Ovary (tissue), 9 donors: ENCODE data around the gene ZNF362. TPM values are rescaled to one million over a fixed set of nuclear protein-coding genes. Genes with fewer than 3 reads are reported as not detected.

ENCODE experiments used
- DNase-seq, 5 donors: peaks; one replicate each; pipeline ENCODE4 v3.0.0-alpha.2; 2019 to 2020
- H3K27ac ChIP-seq, 2 donors: fragments of 200-600 bp; one replicate each; pipeline versions ENCODE4 v1.5.1 to v1.8.0; 2019 to 2022
- H3K27me3 ChIP-seq: fragments of 200-600 bp; one replicate; pipeline ENCODE4 v1.8.0; 2022
- H3K36me3 ChIP-seq: fragments of 200-600 bp; sonication (generic); one replicate; pipeline ENCODE4 v1.5.1; 2019
- H3K4me1 ChIP-seq: one replicate; pipeline ENCODE4 v1.8.1; 2013; ENCODE audit warnings: mild to moderate bottlenecking, moderate library complexity; ENCODE audit not compliant: insufficient read depth
- H3K4me3 ChIP-seq: fragments of 200-600 bp; sonication (generic); one replicate; pipeline ENCODE4 v1.5.1; 2017
- H3K9me3 ChIP-seq, 2 donors: fragments of 200-600 bp in 1 of 2; sonication (generic) in 1 of 2; one replicate each; pipeline versions ENCODE4 v1.5.1 to v1.8.1; 2013 to 2019; ENCODE audit warnings: mild to moderate bottlenecking in 1 of 2, moderate library complexity in 1 of 2
- CTCF ChIP-seq, 3 donors: fragments of 450-650 bp in 2 of 3; fragments of 200-600 bp in 1 of 3; IDR thresholded peaks; one replicate each; pipeline versions ENCODE4 v1.5.1 to v1.8.0; 2016 to 2022; ENCODE audit warnings: antibody characterized with exemption in 3 of 3, mild to moderate bottlenecking in 1 of 3
- EP300 ChIP-seq: sonication (generic); formaldehyde crosslinking; IDR thresholded peaks from one replicate; pipeline ENCODE4 v1.6.1; 2017; ENCODE audit warnings: antibody characterized with exemption
- POLR2A ChIP-seq: fragments of 450-650 bp; IDR thresholded peaks from one replicate; pipeline ENCODE4 v1.6.1; 2017; ENCODE audit warnings: antibody characterized with exemption, mild to moderate bottlenecking, moderate library complexity
- WGBS, 3 donors: extraction: QIAGEN DNeasy Blood & Tissue Kit in 1 of 3; methylation state at CpG; one replicate each; pipeline versions ENCODE4 v1.1.5 to v1.1.7; 2013 to 2017; 5-methylcytosine and 5-hydroxymethylcytosine counted together
- intact Hi-C, 4 donors: fragments of 100-400 bp; cut with DNase I; formaldehyde crosslinking; loops; one replicate each; pipeline versions ENCODE4 v1.11.0 to v1.15.1; 2022 to 2023
- polyA plus RNA-seq, 2 donors: library from polyadenylated mRNA; stranded (reverse); fragments of 200-250 nt in 1 of 2; fragments of 350-450 nt in 1 of 2; fragmentation: Illumina TruSeq in 1 of 2; extraction: RNeasy Lipid Tissue Mini Kit (QIAGEN cat#74804) in 1 of 2; gene quantifications; one replicate each; pipeline ENCODE4 v1.2.3, GENCODE V29; 2013 to 2014
- total RNA-seq, 7 donors: library from RNA; depleted of rRNA in 2 of 7; stranded (reverse); fragments of >200 nt in 2 of 7; fragmentation: NEBNext Ultra II Directional in 3 of 7; extraction: Animal tissue kit (Norgen Biotek cat#: 25700) in 3 of 7; gene quantifications; one replicate each; pipeline versions ENCODE4 v1.1.0 to v1.2.4, GENCODE V29; 2016 to 2023
- donor health status: DM: no; HTN: no; CAD: no; lungs with moderate emphysema.
- donor health status: DM: no; HTN: no; CAD: no.
- donor health status: Bipolar disorder and iron deficiency.
- donor health status: DM: yes; HTN: yes; CAD: no.
- donor health status: DM: no; HTN: no; CAD: no.
- donor health status: DM: yes; HTN: yes; CAD: no.

ZNF362 gene
- total and polyA plus RNA-seq, 9 donors = 8.2 to 52.6 (median 32.7) TPM

- TF ChIP-seq EP300 (peak; percentile 97), POLR2A (no peak)
- peaks cover 45% of the 10 kb centered on the region for H3K4me1 ChIP-seq
- no peaks in the 10 kb centered on the region for H3K9me3 ChIP-seq
- H3K4me3 ChIP-seq = no peak overlapping the region
- no peaks in the 10 kb centered on the region for H3K27me3 ChIP-seq
- 9 to 16% (median 12%) methylated on average over 14 of the region's 14 CpGs for WGBS, 3 donors
- DNase-seq = peak; percentile 44 to 73 (median 59)
- peak overlapping the region; percentile 42 to 74 for H3K27ac ChIP-seq
- intact Hi-C loops = no loop called here
- H3K36me3 ChIP-seq = no peaks in the 10 kb centered on the region
Observed at GRCh38 chr1:33338440-33339211, 82.3 kb downstream of the ZNF362 start.

- H3K36me3 ChIP-seq = no peaks in the 10 kb centered on the region
- no peaks in the 10 kb centered on the region for H3K9me3 ChIP-seq
- no peaks in the 10 kb centered on the region for H3K27me3 ChIP-seq
- WGBS, 3 donors = 38 to 55% (median 53%) methylated on average over 2 of the region's 2 CpGs
- no peak for DNase-seq
- no peak for TF ChIP-seq CTCF (IDR thresholded peaks at IDR 0.05)
- no peak for TF ChIP-seq EP300
- TF ChIP-seq POLR2A = no peak
- peak overlapping the region; percentile 42 to 74 for H3K27ac ChIP-seq
- intact Hi-C loops = no loop called here
- H3K4me3 ChIP-seq = no peak overlapping the region
- peaks cover 46% of the 10 kb centered on the region for H3K4me1 ChIP-seq
Observed at GRCh38 chr1:33339413-33339812, 83.1 kb downstream of the ZNF362 start.

GRCh38 chr1:33341190-33341589, 84.9 kb downstream of the ZNF362 start:
- H3K36me3 ChIP-seq = no peaks in the 10 kb centered on the region
- H3K4me1 ChIP-seq = peaks cover 44% of the 10 kb centered on the region
- H3K27ac ChIP-seq = no peak overlapping the region
- no peak overlapping the region for H3K4me3 ChIP-seq
- no peaks in the 10 kb centered on the region for H3K27me3 ChIP-seq
- intact Hi-C loops = no loop called here
- DNase-seq = no peak
- TF ChIP-seq POLR2A (no peak), CTCF (IDR thresholded peaks at IDR 0.05) (no peak), EP300 (no peak)
- no peaks in the 10 kb centered on the region for H3K9me3 ChIP-seq
- WGBS, 3 donors = 59 to 64% (median 63%) methylated on average over 6 of the region's 6 CpGs

- no peaks in the 10 kb centered on the region for H3K27me3 ChIP-seq
- peaks cover 46% of the 10 kb centered on the region for H3K4me1 ChIP-seq
- H3K27ac ChIP-seq = no peak overlapping the region
- TF ChIP-seq CTCF (IDR thresholded peaks at IDR 0.05) = no peak
- no peak for TF ChIP-seq EP300
- no peak for TF ChIP-seq POLR2A
- 8 to 10% (median 9%) methylated on average over 7 of the region's 7 CpGs for WGBS, 3 donors
- intact Hi-C loops = no loop called here
- H3K4me3 ChIP-seq = no peak overlapping the region
- no peaks in the 10 kb centered on the region for H3K9me3 ChIP-seq
- DNase-seq = peak; percentile 41 to 65 (median 59)
- no peaks in the 10 kb centered on the region for H3K36me3 ChIP-seq
Observed at GRCh38 chr1:33342041-33342723, 85.9 kb downstream of the ZNF362 start.

GRCh38 chr1:33343539-33343938, 87.2 kb downstream of the ZNF362 start:
- H3K36me3 ChIP-seq = no peaks in the 10 kb centered on the region
- DNase-seq = no peak
- intact Hi-C loops = no loop called here
- TF ChIP-seq POLR2A = no peak
- no peak for TF ChIP-seq CTCF (IDR thresholded peaks at IDR 0.05)
- TF ChIP-seq EP300 = no peak
- H3K27ac ChIP-seq = no peak overlapping the region
- 25 to 39% (median 35%) methylated on average over 5 of the region's 5 CpGs for WGBS, 3 donors
- no peak overlapping the region for H3K4me3 ChIP-seq
- peaks cover 47% of the 10 kb centered on the region for H3K4me1 ChIP-seq
- no peaks in the 10 kb centered on the region for H3K9me3 ChIP-seq
- no peaks in the 10 kb centered on the region for H3K27me3 ChIP-seq
